DOHH2 (cell line): ENCODE results near the gene TGFBR3L.

ENCODE experiments used
- H3F3A ChIP-seq: fragments of 200-600 bp; sonication (generic), shearing (Covaris generic); 2 replicates; pipeline ENCODE4 v1.6.0; 2016; ENCODE audit warnings: antibody characterized with exemption, mild to moderate bottlenecking; ENCODE audit not compliant: control insufficient read depth, insufficient read depth
- H3K27ac ChIP-seq: fragments of 200-600 bp; sonication (generic); 2 replicates; pipeline ENCODE4 v1.5.1; 2014; ENCODE audit warnings: low read depth, mild to moderate bottlenecking, low read length, moderate library complexity
- H3K27me3 ChIP-seq: fragments of 200-600 bp; sonication (generic); 2 replicates; pipeline ENCODE4 v1.6.1; 2014; ENCODE audit warnings: mild to moderate bottlenecking, low read length, mixed read lengths; ENCODE audit not compliant: control insufficient read depth
- H3K36me3 ChIP-seq: fragments of 200-600 bp; sonication (generic); 2 replicates; pipeline ENCODE4 v1.6.1; 2014; ENCODE audit warnings: mild to moderate bottlenecking, low read length, moderate library complexity, mixed read lengths; ENCODE audit not compliant: control insufficient read depth
- H3K4me1 ChIP-seq: fragments of 200-600 bp; sonication (generic); 2 replicates; pipeline ENCODE4 v1.6.1; 2014; ENCODE audit warnings: mild to moderate bottlenecking, low read length, mixed read lengths; ENCODE audit not compliant: control insufficient read depth
- H3K4me2 ChIP-seq: fragments of 200-600 bp; sonication (generic); 2 replicates; pipeline ENCODE4 v1.6.0; 2014; ENCODE audit warnings: mild to moderate bottlenecking, low read length, moderate library complexity
- H3K4me3 ChIP-seq: fragments of 200-600 bp; sonication (generic); 2 replicates; pipeline ENCODE4 v1.5.1; 2014; ENCODE audit warnings: mild to moderate bottlenecking, low read length, mixed read lengths
- H3K79me2 ChIP-seq: fragments of 200-600 bp; sonication (generic); 2 replicates; pipeline ENCODE4 v1.6.1; 2014; ENCODE audit warnings: mild to moderate bottlenecking, low read length, mixed read lengths; ENCODE audit not compliant: control insufficient read depth
- H3K9me2 ChIP-seq: fragments of 200-600 bp; sonication (generic); replicated peaks from 2 replicates; pipeline ENCODE4 v1.6.1; 2014; ENCODE audit warnings: mild to moderate bottlenecking, low read length, mixed read lengths; ENCODE audit not compliant: control insufficient read depth
- H3K9me3 ChIP-seq: fragments of 200-600 bp; sonication (generic); 2 replicates; pipeline ENCODE4 v1.6.1; 2014; ENCODE audit warnings: antibody characterized with exemption, low read length, mixed read lengths; ENCODE audit not compliant: control insufficient read depth, insufficient read depth
- H4K20me1 ChIP-seq: fragments of 200-600 bp; sonication (generic); 2 replicates; pipeline ENCODE4 v1.6.0; 2014; ENCODE audit warnings: low read depth, mild to moderate bottlenecking, antibody characterized with exemption, low read length, moderate library complexity; ENCODE audit not compliant: control insufficient read depth, insufficient read depth
- EZH2phosphoT487 ChIP-seq: fragments of 200-600 bp; sonication (generic); IDR thresholded peaks from 2 replicates; pipeline ENCODE4 v1.6.1; 2017; ENCODE audit warnings: borderline replicate concordance, mild to moderate bottlenecking, antibody characterized with exemption, low read length, moderate library complexity, mixed read lengths
- TF ChIP-seq, protein P1 (sequence below): fragments of 200-600 bp; sonication (generic); IDR thresholded peaks from one replicate; pipeline ENCODE4 v1.5.1; 2014; ENCODE audit warnings: antibody characterized with exemption, mild to moderate bottlenecking, low read depth, low read length; ENCODE audit not compliant: poor library complexity, severe bottlenecking

Gene TGFBR3L

DNA sequence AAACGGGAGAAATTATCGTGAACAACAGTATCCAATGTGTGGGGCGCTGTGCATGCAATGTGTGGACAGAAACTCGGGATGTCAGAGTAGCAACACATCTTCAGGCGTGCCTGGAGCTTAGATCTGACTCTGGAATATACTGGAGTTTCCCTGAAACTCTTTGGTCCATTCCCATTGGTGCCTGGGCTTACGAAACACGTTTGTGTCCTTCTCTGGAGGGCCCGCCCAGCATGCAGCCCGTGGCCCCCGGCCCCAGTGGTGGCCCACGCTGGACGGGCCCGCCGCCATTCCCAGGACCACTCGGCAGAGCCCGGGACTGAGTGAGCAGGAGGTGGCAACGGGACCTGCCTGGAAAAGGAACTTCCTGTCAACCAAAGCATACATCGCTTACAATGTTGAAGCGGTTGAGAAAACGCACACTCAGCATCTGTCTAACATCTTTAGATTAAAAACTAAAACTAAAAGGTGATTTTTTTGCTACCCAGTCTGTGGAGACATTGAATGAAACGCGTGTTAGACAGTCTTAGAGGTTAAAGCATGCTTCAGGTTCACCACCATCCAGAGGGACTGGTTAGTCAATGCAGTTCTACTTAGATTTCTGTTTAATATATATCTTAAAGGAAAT, 48.1 kb downstream of the TGFBR3L start:
- H3K27ac ChIP-seq, result no peak overlapping the region

DNA sequence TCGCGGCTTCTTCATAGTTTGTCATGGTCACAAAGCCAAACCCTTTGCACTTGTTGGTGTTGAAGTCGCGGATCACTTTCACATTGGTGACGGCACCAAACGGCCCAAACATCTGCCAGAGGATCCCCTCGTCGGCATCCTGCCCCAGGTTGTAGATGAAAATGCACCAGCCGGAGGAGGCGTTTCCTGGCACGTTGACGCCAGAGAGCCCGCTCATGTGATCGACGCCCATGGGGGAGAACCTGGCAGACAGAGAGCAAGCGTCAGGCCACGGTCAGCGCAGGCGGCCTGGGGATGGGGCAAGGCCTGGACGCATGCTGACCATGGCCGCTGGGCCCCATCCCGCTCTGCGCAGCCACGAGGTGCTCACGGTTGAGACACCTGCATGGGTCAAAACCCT, 48.9 kb downstream of the TGFBR3L start:
- Histone ChIP-seq H3K27me3 (no peaks in the 10 kb centered on the region), H3K9me2 (no peaks in the 10 kb centered on the region), H3K4me2 (no peak overlapping the region), H3K27ac (no peak overlapping the region), H3K9me3 (no peaks in the 10 kb centered on the region), H4K20me1 (0 out of 2 replicates have a peak, but pooled peaks cover 3% of the 10 kb centered on the region), H3K4me1 (no peaks in the 10 kb centered on the region), H3F3A (peaks cover 12% of the 10 kb centered on the region), H3K79me2 (no peaks in the 10 kb centered on the region), H3K4me3 (no peak overlapping the region), H3K36me3 (peaks cover 85% of the 10 kb centered on the region)
- TF ChIP-seq EZH2phosphoT487, result no peak
- TF ChIP-seq, protein P1, sequence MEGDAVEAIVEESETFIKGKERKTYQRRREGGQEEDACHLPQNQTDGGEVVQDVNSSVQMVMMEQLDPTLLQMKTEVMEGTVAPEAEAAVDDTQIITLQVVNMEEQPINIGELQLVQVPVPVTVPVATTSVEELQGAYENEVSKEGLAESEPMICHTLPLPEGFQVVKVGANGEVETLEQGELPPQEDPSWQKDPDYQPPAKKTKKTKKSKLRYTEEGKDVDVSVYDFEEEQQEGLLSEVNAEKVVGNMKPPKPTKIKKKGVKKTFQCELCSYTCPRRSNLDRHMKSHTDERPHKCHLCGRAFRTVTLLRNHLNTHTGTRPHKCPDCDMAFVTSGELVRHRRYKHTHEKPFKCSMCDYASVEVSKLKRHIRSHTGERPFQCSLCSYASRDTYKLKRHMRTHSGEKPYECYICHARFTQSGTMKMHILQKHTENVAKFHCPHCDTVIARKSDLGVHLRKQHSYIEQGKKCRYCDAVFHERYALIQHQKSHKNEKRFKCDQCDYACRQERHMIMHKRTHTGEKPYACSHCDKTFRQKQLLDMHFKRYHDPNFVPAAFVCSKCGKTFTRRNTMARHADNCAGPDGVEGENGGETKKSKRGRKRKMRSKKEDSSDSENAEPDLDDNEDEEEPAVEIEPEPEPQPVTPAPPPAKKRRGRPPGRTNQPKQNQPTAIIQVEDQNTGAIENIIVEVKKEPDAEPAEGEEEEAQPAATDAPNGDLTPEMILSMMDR, result no peak

More for the DNA sequence above, 48.1 kb downstream of the TGFBR3L start:
- no peaks in the 10 kb centered on the region for H4K20me1 ChIP-seq
- TF ChIP-seq, protein P1, result no peak
- TF ChIP-seq EZH2phosphoT487, result no peak
- H3K4me3 ChIP-seq, result no peak overlapping the region
- H3K4me2 ChIP-seq, result no peak overlapping the region
- no peaks in the 10 kb centered on the region for H3K4me1 ChIP-seq
- no peaks in the 10 kb centered on the region for H3K79me2 ChIP-seq
- no peaks in the 10 kb centered on the region for H3K9me2 ChIP-seq
- no peaks in the 10 kb centered on the region for H3K9me3 ChIP-seq
- peaks cover 12% of the 10 kb centered on the region for H3F3A ChIP-seq
- H3K27me3 ChIP-seq, result no peaks in the 10 kb centered on the region
- peaks cover 77% of the 10 kb centered on the region for H3K36me3 ChIP-seq

DNA sequence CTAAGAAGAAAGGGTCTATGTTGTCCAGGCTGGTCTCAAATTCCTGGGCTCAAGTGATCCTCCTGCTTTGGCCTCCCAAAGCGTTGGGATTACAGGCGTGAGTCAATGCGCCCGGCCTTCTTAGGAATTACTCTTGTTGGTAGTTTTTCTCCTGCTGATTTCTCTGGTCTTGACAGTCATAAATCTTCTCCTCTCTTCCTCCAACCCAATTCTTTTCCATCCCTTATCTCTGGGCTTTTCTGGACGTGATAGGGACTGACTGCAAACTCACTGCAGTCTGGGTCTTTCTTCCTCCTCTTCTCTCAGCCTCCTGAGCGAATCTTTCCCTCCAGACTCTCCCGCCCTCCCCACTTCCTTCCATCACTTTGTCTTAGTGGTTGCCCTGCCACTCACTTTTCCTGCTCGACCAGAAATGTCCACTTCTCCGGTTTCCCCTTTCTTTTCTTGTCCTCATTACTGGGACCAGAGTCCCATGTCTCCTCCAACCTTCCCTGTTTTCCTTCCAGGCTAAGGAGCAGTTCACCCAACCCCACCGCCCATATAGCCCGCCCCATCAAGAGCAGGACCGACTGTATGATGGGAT, 50.7 kb downstream of the TGFBR3L start:
- H3K9me2 ChIP-seq, result no peaks in the 10 kb centered on the region
- H3K9me3 ChIP-seq, result no peaks in the 10 kb centered on the region
- no peaks in the 10 kb centered on the region for H3K79me2 ChIP-seq
- TF ChIP-seq, protein P1, result no peak
- no peak for TF ChIP-seq EZH2phosphoT487
- no peaks in the 10 kb centered on the region for H3K27me3 ChIP-seq
- H3K4me2 ChIP-seq, result no peak overlapping the region
- peaks cover 92% of the 10 kb centered on the region for H3K36me3 ChIP-seq
- no peaks in the 10 kb centered on the region for H3K4me1 ChIP-seq
- H3K4me3 ChIP-seq, result no peak overlapping the region
- peaks cover 8% of the 10 kb centered on the region; the same call in 1 of the 2 replicates for H4K20me1 ChIP-seq
- H3F3A ChIP-seq, result peaks cover 5% of the 10 kb centered on the region; the same call in 1 of the 2 replicates
- H3K27ac ChIP-seq, result no peak overlapping the region
